ENCODE results near the gene WNK1.
"Not testable (repeated sequence)": the region's sequence is repeated elsewhere in the genome, so short reads cannot be mapped to it uniquely, and the experiment has no call there.

The WNK1 gene

GRCh38 chr12:779745-780734, 27.7 kb downstream of the WNK1 start:
- no peak for DNase-seq

GRCh38 chr12:780750-781379, 28.5 kb downstream of the WNK1 start:
- no peak for DNase-seq

- DNase-seq, result no peak
Measured at GRCh38 chr12:785706-786105, 33.3 kb downstream of the WNK1 start.

GRCh38 chr12:788288-788687, 35.9 kb downstream of the WNK1 start:
- no peak for DNase-seq

GRCh38 chr12:788762-789161, 36.4 kb downstream of the WNK1 start:
- DNase-seq, result not testable (repeated sequence)

GRCh38 chr12:789852-790563, 37.6 kb downstream of the WNK1 start:
- DNase-seq, result no peak

GRCh38 chr12:790608-791007, 38.2 kb downstream of the WNK1 start:
- no peak for DNase-seq

- DNase-seq, result no peak
Measured at GRCh38 chr12:793037-793436, 40.7 kb downstream of the WNK1 start.

- no peak for DNase-seq
Measured at GRCh38 chr12:793711-794110, 41.3 kb downstream of the WNK1 start.

GRCh38 chr12:795305-795704, 42.9 kb downstream of the WNK1 start:
- DNase-seq, result no peak

- no peak for DNase-seq
Measured at GRCh38 chr12:800401-800800, 48.0 kb downstream of the WNK1 start.

- no peak for DNase-seq
Measured at GRCh38 chr12:802242-803120, 50.1 kb downstream of the WNK1 start.

- no peak for DNase-seq
Measured at GRCh38 chr12:805022-805632, 52.7 kb downstream of the WNK1 start.

GRCh38 chr12:806200-806791, 53.9 kb downstream of the WNK1 start:
- no peak for DNase-seq

GRCh38 chr12:807041-807735, 54.8 kb downstream of the WNK1 start:
- no peak for DNase-seq

GRCh38 chr12:810116-810515, 57.7 kb downstream of the WNK1 start:
- DNase-seq, result no peak

GRCh38 chr12:810671-811415, 58.5 kb downstream of the WNK1 start:
- no peak for DNase-seq

GRCh38 chr12:812950-813349, 60.6 kb downstream of the WNK1 start:
- no peak for DNase-seq

- not testable (repeated sequence) for DNase-seq
Measured at GRCh38 chr12:817456-817855, 65.1 kb downstream of the WNK1 start.

GRCh38 chr12:817941-818600, 65.7 kb downstream of the WNK1 start:
- no peak for DNase-seq

Data from T-helper 9 cell (primary cell).